Panc1 (cell line): Measurements from ENCODE around the gene DCST2.

Experiments used
- POLR2AphosphoS5 ChIP-seq: IDR thresholded peaks from 2 replicates; pipeline ENCODE4 v1.6.1; 2012; ENCODE audit warnings: mild to moderate bottlenecking, low read depth, low read length, moderate library complexity
- REST ChIP-seq, 2 experiments: IDR thresholded peaks; 2 replicates each; pipeline ENCODE4 v1.6.1; 2011 to 2012; ENCODE audit warnings: low read depth in 2 of 2, control low read depth in 1 of 2, low read length in 1 of 2, mild to moderate bottlenecking in 1 of 2, moderate library complexity in 1 of 2; ENCODE audit not compliant: insufficient read depth in 1 of 2
- SIN3A ChIP-seq: IDR thresholded peaks from 2 replicates; pipeline ENCODE4 v1.6.1; 2012; ENCODE audit warnings: low read depth, mild to moderate bottlenecking, low read length, moderate library complexity, borderline replicate concordance; ENCODE audit not compliant: insufficient read depth
- TCF7L2 ChIP-seq: IDR thresholded peaks from 2 replicates; pipeline ENCODE4 v1.6.1; 2011; ENCODE audit warnings: mild to moderate bottlenecking, low read depth, low read length, inconsistent platforms
- TF ChIP-seq, protein P1 (sequence below): fragments of 450-650 bp; IDR thresholded peaks from 2 replicates; pipeline ENCODE4 v1.5.1; 2017; ENCODE audit warnings: mild to moderate bottlenecking

DNA sequence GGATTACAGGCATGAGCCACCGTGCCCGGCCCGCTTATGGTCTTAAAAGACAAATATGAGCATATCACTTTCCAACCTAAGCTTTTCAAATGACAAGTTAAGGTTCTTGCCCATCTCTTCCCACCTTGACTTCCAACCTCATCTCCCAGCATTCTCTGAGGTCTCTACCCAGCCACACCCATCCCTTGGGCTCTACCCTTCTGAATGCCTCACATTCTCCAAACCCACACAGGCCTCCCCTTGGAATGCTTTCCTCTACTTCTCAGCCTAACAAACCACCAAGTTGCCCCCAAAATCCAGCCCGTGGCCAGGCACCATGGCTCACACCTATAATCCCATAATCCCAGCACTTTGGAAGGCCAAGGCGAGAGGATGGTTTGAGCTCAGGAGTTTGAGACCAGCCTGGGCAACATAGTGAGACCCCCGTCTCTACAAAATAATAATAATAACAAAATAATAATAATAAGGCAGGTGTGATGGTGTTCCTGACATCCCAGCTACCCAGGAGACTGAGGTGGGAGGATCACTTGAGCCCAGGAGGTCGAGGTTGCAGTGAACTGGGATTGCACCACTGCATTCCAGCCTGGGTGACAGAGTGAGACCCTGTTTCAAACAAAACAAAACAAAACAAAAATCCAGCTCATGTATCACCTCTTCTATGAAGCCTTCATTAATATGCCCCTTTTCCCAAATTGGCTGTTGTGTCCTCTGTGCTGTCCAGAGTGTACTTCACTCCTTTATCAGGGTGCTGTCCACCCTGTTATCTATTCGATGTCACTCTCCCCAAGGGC, 11.2 kb downstream of the DCST2 start:
- TF ChIP-seq POLR2AphosphoS5 (no peak), TCF7L2 (no peak), SIN3A (no peak), REST (IDR thresholded peaks at IDR 0.05; ENCODE audit: insufficient read depth in 1 of 2, low read depth in 2 of 2, low read length in 1 of 2) (no peak)
- TF ChIP-seq, protein P1, sequence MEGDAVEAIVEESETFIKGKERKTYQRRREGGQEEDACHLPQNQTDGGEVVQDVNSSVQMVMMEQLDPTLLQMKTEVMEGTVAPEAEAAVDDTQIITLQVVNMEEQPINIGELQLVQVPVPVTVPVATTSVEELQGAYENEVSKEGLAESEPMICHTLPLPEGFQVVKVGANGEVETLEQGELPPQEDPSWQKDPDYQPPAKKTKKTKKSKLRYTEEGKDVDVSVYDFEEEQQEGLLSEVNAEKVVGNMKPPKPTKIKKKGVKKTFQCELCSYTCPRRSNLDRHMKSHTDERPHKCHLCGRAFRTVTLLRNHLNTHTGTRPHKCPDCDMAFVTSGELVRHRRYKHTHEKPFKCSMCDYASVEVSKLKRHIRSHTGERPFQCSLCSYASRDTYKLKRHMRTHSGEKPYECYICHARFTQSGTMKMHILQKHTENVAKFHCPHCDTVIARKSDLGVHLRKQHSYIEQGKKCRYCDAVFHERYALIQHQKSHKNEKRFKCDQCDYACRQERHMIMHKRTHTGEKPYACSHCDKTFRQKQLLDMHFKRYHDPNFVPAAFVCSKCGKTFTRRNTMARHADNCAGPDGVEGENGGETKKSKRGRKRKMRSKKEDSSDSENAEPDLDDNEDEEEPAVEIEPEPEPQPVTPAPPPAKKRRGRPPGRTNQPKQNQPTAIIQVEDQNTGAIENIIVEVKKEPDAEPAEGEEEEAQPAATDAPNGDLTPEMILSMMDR: no peak
